Measurements from ENCODE around the gene RIPK1.
"Not testable (repeated sequence)": the region's sequence is repeated elsewhere in the genome, so short reads cannot be mapped to it uniquely, and the experiment has no call there.

RIPK1 gene

GRCh38 chr6:3068329-3069214 is at the start of gene RIPK1:
Gene RIPK1, plus strand, starts transcription at chr6:3068494. Its CDS starts 8,330 bp downstream, at chr6:3076824.
- DNase-seq: peak; percentile 94

GRCh38 chr6:3019065-3019464 is 49.2 kb upstream of the RIPK1 start:
- DNase-seq: no peak

GRCh38 chr6:3019749-3020320 is 48.5 kb upstream of the RIPK1 start:
- DNase-seq: no peak

- not testable (repeated sequence) for DNase-seq
Observed at GRCh38 chr6:3020976-3021598, 47.2 kb upstream of the RIPK1 start.

- DNase-seq: peak; percentile 53
Observed at GRCh38 chr6:3022765-3023662, 45.3 kb upstream of the RIPK1 start.

GRCh38 chr6:3023663-3024483 is 44.4 kb upstream of the RIPK1 start:
- peak; percentile 98 for DNase-seq

GRCh38 chr6:3026791-3027626 is 41.3 kb upstream of the RIPK1 start:
- peak; percentile 82 for DNase-seq

- DNase-seq: not testable (repeated sequence)
Observed at GRCh38 chr6:3028156-3028555, 40.1 kb upstream of the RIPK1 start.

GRCh38 chr6:3031857-3032640 is 36.2 kb upstream of the RIPK1 start:
- no peak for DNase-seq

GRCh38 chr6:3032986-3033385 is 35.3 kb upstream of the RIPK1 start:
- DNase-seq: no peak

- DNase-seq: no peak
Observed at GRCh38 chr6:3033652-3034051, 34.6 kb upstream of the RIPK1 start.

- peak; percentile 36 for DNase-seq
Observed at GRCh38 chr6:3035397-3035796, 32.9 kb upstream of the RIPK1 start.

GRCh38 chr6:3036861-3037637 is 31.2 kb upstream of the RIPK1 start:
- no peak for DNase-seq

- no peak for DNase-seq
Observed at GRCh38 chr6:3037638-3038365, 30.5 kb upstream of the RIPK1 start.

- no peak for DNase-seq
Observed at GRCh38 chr6:3039384-3039783, 28.9 kb upstream of the RIPK1 start.

- DNase-seq: no peak
Observed at GRCh38 chr6:3041147-3041546, 27.1 kb upstream of the RIPK1 start.

GRCh38 chr6:3041606-3042005 is 26.7 kb upstream of the RIPK1 start:
- DNase-seq: no peak

- no peak for DNase-seq
Observed at GRCh38 chr6:3045369-3045768, 22.9 kb upstream of the RIPK1 start.

- no peak for DNase-seq
Observed at GRCh38 chr6:3045777-3046176, 22.5 kb upstream of the RIPK1 start.

All from hematopoietic multipotent progenitor cell treated with erythropoietin and hydrocortisone succinate and interleukin-3 and kit ligand, for 6 days (in vitro differentiated cells).